HG02884 (cell line): Measurements from ENCODE around the gene IKZF1.

Experiments used
- ATAC-seq: cut with Tn5 transposase; IDR thresholded peaks from one replicate; pipeline ENCODE4 v1.9.1; 2021; ENCODE audit warnings: mild to moderate bottlenecking, moderate library complexity; ENCODE audit not compliant: unreplicated experiment

The IKZF1 gene

GRCh38 chr7:50352751-50353150, 48.2 kb downstream of the IKZF1 start:
- no peak for ATAC-seq

DNA sequence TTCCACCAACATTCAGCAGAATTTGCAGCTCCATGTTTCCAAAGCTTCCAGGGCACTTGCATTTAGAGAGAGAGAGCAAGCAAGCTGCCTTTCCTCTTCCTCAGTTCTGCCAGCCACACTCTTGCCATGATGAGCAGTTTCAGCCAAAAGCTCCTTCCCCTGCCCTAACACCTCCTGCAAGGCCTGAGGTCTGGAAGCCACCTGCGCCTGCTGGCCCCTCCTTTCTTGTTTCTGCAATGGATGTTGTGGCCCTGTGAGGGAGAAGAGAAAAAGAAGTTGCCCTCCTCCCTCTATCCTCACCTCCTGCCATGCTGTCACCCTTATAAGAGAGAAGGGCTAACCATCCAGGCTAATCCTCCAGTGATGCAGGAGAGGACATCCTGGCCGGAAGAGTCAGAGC, 48.7 kb downstream of the IKZF1 start:
- no peak for ATAC-seq

DNA sequence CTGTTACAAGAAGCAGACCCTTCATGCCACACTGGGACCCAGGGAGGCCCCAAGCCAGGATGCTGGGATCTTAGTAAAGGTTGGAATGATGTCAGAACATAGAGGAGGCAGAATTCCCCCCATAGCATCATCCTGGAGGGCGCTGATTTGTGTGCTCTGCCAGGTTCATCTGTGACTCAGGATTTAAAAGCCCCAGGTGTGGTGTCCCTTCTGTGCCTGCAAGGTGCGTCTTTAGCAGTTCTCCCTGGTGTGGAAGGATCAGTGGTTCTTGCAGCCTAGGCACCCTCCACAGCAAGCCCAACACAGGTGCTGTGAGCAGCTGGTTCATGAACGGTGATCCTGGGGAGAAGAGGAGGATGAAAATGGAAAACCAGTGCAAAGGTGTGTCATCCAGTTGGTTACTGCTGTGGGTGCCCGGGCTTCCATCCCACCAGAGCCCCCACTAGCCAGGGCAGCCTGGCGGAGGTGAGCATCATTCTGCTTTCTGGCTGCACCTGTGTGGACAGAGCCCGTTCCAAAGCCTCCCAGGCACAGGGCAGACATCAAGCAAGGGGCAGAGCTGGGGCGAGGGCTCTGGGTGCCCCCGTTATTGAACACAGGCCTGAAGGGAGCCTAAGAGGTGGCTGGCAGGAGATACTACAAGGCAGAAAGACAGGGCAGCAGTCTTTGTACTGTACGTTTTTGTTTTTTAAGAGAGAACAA, 49.5 kb downstream of the IKZF1 start:
- ATAC-seq: no peak

GRCh38 chr7:50355817-50356178, 51.3 kb downstream of the IKZF1 start:
- no peak for ATAC-seq

GRCh38 chr7:50356212-50356944, 51.9 kb downstream of the IKZF1 start:
- ATAC-seq: no peak

GRCh38 chr7:50356945-50357268, 52.4 kb downstream of the IKZF1 start:
- no peak for ATAC-seq

- ATAC-seq: no peak
Observed at GRCh38 chr7:50357426-50357825, 52.9 kb downstream of the IKZF1 start.

GRCh38 chr7:50358041-50358705, 53.7 kb downstream of the IKZF1 start:
- no peak for ATAC-seq

- ATAC-seq: no peak
Observed at GRCh38 chr7:50358779-50359178, 54.3 kb downstream of the IKZF1 start.

DNA sequence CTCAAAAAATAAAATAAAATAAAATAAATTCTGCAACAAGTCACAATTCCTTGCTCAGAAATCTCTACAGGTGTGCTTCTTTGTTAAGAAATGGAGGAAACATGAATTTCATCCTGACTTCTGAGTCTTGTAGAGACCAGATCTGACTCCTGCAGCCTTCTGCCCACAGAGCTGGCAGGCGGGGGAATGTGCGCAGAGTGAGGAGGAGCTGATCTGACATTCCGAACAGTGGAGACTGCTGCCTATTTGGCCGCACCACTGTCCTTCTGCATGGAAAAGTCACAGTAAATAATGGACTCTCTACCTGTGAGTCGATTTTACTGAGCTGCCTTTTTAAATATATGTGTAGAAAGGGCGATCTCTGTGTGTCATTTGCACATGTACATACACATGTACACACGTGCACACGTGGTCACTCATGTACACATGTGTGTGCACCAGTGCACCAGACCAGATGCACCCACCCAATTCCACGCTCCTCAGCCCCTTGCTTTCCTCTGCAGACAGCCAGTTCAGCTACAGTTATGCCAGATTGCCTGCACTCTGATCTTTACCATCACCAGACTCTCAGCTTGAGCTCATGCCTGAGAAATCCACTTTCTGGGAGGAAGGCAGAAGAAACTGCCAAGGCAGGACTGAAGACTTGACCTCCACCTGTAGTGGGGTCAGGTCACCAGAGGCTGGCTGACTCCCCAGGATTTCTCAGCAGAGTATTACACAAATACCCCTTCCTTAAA, 54.9 kb downstream of the IKZF1 start:
- ATAC-seq: no peak

DNA sequence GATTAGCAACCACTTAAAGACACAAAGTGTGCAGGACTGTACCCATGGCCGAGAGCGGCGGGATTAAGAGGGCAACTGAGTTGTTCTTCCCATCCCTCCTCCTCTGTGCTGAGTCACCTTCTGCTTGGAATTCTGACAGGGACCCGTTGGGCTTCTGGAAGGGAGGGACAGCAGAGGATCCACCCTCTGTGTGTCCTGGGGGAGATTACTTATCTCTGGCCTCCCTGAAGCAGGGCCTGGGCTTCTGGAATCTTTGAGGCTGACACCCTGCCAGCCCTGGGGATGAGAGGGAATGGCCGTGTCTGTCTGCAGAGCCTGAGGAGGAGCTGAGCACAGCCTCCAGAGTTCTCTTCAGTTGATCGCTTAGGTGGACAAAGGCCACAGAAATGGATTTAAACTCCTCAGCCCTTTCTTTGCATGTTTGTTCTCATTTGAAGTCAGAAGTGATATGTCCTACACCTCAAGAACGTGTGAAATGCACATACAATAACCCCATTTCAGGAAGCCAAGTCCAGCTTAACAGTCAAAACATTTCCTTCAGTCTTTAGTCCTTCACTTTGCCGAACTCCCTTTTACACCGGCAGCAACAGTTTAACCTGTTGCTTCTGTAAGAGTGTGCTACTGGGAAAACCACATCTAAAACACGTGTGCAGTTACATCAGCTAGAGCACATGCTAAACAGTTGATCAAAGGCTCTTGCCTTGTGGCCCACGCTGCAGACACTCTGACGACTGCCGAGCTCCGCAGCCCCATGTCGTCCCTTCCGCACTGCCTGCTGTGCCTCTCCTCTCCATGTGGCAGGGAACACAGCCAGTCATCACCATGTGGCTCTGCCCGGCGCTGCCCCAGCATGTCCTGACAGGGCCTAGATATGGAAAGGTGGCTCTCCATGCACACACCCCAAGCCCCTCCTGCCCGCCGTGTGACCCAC, 55.7 kb downstream of the IKZF1 start:
- ATAC-seq: no peak

GRCh38 chr7:50362142-50362541, 57.6 kb downstream of the IKZF1 start:
- no peak for ATAC-seq

- ATAC-seq: no peak
Observed at GRCh38 chr7:50362712-50363282, 58.3 kb downstream of the IKZF1 start.

- no peak for ATAC-seq
Observed at GRCh38 chr7:50363327-50364060, 59.0 kb downstream of the IKZF1 start.

GRCh38 chr7:50364645-50365044, 60.1 kb downstream of the IKZF1 start:
- no peak for ATAC-seq

GRCh38 chr7:50366311-50366710, 61.8 kb downstream of the IKZF1 start:
- ATAC-seq: no peak

DNA sequence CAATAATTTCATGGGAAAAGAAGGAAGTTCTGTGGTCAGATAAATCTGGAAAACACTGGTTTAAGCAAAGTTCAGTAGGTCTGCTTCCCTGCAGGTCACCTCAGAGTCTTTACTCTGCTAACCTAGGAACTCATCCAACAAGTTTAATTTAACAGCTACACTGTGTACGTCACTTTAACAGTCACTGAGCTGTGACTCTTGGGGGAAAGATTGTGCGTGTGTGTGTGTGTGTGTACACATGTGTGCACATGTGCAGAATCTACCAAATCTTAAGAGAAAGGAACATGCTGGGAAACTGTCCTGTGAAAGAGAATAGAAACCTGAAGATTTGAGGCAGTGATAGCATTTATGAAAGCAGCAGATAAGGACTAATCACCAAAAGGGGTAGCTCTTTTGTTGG, 62.6 kb downstream of the IKZF1 start:
- no peak for ATAC-seq

DNA sequence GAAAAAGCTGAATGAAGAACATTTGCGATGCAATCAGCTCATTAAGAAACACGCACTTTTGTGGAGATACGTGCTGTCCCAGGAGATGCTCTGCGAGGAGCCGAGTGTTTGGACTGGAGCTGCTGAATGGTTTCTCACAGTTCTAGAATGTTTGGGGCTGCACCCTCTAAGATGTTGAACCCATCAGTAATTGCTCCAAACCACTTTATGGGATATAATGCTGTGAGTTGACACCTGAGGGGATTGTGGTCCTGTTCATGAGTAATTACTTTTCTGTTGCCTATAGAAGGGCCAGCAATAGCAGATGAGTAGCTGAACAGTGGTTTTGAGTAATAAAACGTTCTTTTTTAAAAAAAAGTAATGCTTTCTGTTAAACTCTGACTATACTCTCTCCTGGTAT, 63.1 kb downstream of the IKZF1 start:
- ATAC-seq: no peak

- ATAC-seq: peak; percentile 50
Observed at GRCh38 chr7:50368366-50368765, 63.9 kb downstream of the IKZF1 start.
